IPS DF 6.9 (cell line): ENCODE measurements around the gene OR4C12.
"Not testable (repeated sequence)": the region's sequence is repeated elsewhere in the genome, so short reads cannot be mapped to it uniquely, and the experiment has no call there.

Experiments used
- DNase-seq: peaks from one replicate; pipeline ENCODE4 v3.0.0-alpha.2; 2013; ENCODE audit warnings: low read depth, low spot score
- H3K27ac ChIP-seq: one replicate; pipeline ENCODE4 v1.5.1; 2013; ENCODE audit warnings: low read length, control low read depth
- H3K27me3 ChIP-seq: 2 replicates; pipeline ENCODE4 v1.6.1; 2013; ENCODE audit warnings: mild to moderate bottlenecking, low read length; ENCODE audit not compliant: control insufficient read depth, insufficient read depth
- H3K36me3 ChIP-seq: 2 replicates; pipeline ENCODE4 v1.6.1; 2013; ENCODE audit warnings: low read length; ENCODE audit not compliant: control insufficient read depth, insufficient read depth
- H3K4me1 ChIP-seq: 2 replicates; pipeline ENCODE4 v1.6.1; 2013; ENCODE audit warnings: low read length; ENCODE audit not compliant: control insufficient read depth, insufficient read depth
- H3K4me3 ChIP-seq: 2 replicates; pipeline ENCODE4 v1.5.1; 2013; ENCODE audit warnings: mild to moderate bottlenecking, low read length
- H3K9me3 ChIP-seq: 2 replicates; pipeline ENCODE4 v1.6.1; 2013; ENCODE audit warnings: low read length, inconsistent platforms; ENCODE audit not compliant: control insufficient read depth, insufficient read depth
- WGBS: extraction: QIAGEN DNeasy Blood & Tissue Kit; methylation state at CpG from one replicate; pipeline ENCODE4 v1.1.7; 2013; ENCODE audit warnings: mixed read lengths, missing lambda C conversion rate; ENCODE audit not compliant: insufficient read length, insufficient coverage; 5-methylcytosine and 5-hydroxymethylcytosine counted together

Gene OR4C12

GRCh38 chr11:49982435-49982834 is at the start of gene OR4C12:
TSS of gene OR4C12 (minus strand) at chr11:49982535. CDS start at chr11:49982501, 34 bp downstream.
- not testable (repeated sequence) for H3K27me3 ChIP-seq, H3K36me3 ChIP-seq, DNase-seq, H3K4me1 ChIP-seq, H3K27ac ChIP-seq, H3K9me3 ChIP-seq, H3K4me3 ChIP-seq
- WGBS = no CpG with 5 or more reads among the region's 1 CpG

- DNase-seq = no peak
- Histone ChIP-seq H3K4me1 (no peaks in the 10 kb centered on the region), H3K9me3 (peaks cover 8% of the 10 kb centered on the region), H3K27ac (no peak overlapping the region), H3K27me3 (no peaks in the 10 kb centered on the region), H3K36me3 (no peaks in the 10 kb centered on the region), H3K4me3 (no peak overlapping the region)
- WGBS = no CpG with 5 or more reads among the region's 1 CpG
Measured at GRCh38 chr11:50030193-50030592, 47.9 kb upstream of the OR4C12 start.

GRCh38 chr11:49995565-49995964 is 13.2 kb upstream of the OR4C12 start:
- no peaks in the 10 kb centered on the region; the same call in 1 of the 2 replicates for H3K9me3 ChIP-seq
- H3K27me3 ChIP-seq = no peaks in the 10 kb centered on the region
- no peaks in the 10 kb centered on the region for H3K4me1 ChIP-seq
- no CpG with 5 or more reads among the region's 6 CpGs for WGBS
- no peaks in the 10 kb centered on the region for H3K36me3 ChIP-seq
- no peak overlapping the region for H3K4me3 ChIP-seq
- H3K27ac ChIP-seq = no peak overlapping the region
- DNase-seq = peak; percentile 52

GRCh38 chr11:49973439-49973838 is 8.9 kb downstream of the OR4C12 start:
- H3K9me3 ChIP-seq, H3K27ac ChIP-seq, H3K36me3 ChIP-seq, H3K4me1 ChIP-seq, DNase-seq, H3K27me3 ChIP-seq, H3K4me3 ChIP-seq: not testable (repeated sequence)
- WGBS = no CpG with 5 or more reads among the region's 4 CpGs

- Histone ChIP-seq H3K9me3 (peaks cover 1% of the 10 kb centered on the region; the same call in 1 of the 2 replicates), H3K36me3 (no peaks in the 10 kb centered on the region), H3K4me3 (no peak within 1 kb of the TSS), H3K27ac (no peak within 1 kb of the TSS), H3K27me3 (no peaks in the 10 kb centered on the region), H3K4me1 (no peaks in the 10 kb centered on the region)
- WGBS = no CpG with 5 or more reads among the region's 1 CpG
- DNase-seq = no peak
Measured at GRCh38 chr11:49952091-49952490, 30.2 kb downstream of the OR4C12 start, which contains the start of gene OR4C13. TSS of gene OR4C13 (plus strand) at chr11:49952391. CDS start at chr11:49952423, 32 bp downstream.

- no CpG with 5 or more reads among the region's 1 CpG for WGBS
- not testable (repeated sequence) for DNase-seq, H3K4me1 ChIP-seq, H3K27me3 ChIP-seq, H3K27ac ChIP-seq, H3K9me3 ChIP-seq, H3K36me3 ChIP-seq, H3K4me3 ChIP-seq
Measured at GRCh38 chr11:49948701-49949100, 33.6 kb downstream of the OR4C12 start.
